Stomach (tissue), 4 donors: Measurements from ENCODE around the gene DIS3L2.

Experiments used
- CTCF ChIP-seq, 7 experiments: fragments of 450-650 bp in 4 of 7; fragments of 200-600 bp in 3 of 7; sonication (generic) in 3 of 7; IDR thresholded peaks; one replicate each; pipeline ENCODE4 v1.5.1; 2016 to 2019; ENCODE audit warnings: antibody characterized with exemption in 7 of 7, control low read depth in 2 of 7, mild to moderate bottlenecking in 1 of 7
- POLR2A ChIP-seq, 4 donors: fragments of 450-650 bp; IDR thresholded peaks; one replicate each; pipeline ENCODE4 v1.6.1; 2016; ENCODE audit warnings: antibody characterized with exemption in 4 of 4, control low read depth in 2 of 4, mild to moderate bottlenecking in 1 of 4, moderate library complexity in 1 of 4
- POLR2AphosphoS5 ChIP-seq, 3 donors: sonication (generic); formaldehyde crosslinking; IDR thresholded peaks; one replicate each; pipeline ENCODE4 v1.6.1; 2016; ENCODE audit warnings: antibody characterized with exemption in 3 of 3

GRCh38 chr2:232280341-232280740 is 318.8 kb downstream of the DIS3L2 start:
- no peak for TF ChIP-seq POLR2AphosphoS5 (IDR thresholded peaks at IDR 0.05)
- TF ChIP-seq CTCF (IDR thresholded peaks at IDR 0.05) = no peak
- TF ChIP-seq POLR2A (IDR thresholded peaks at IDR 0.05) = no peak
